WERI-Rb-1 (cell line): ENCODE results near the gene DDIT3.

Source experiments
- DNase-seq: peaks from one replicate; pipeline ENCODE4 v3.0.0-alpha.2; 2020
- H3K27ac ChIP-seq: fragments of 250-450 bp; sonication (Bioruptor Pico); 2 replicates; pipeline ENCODE4 v1.5.1; 2020; ENCODE audit warnings: mild to moderate bottlenecking, moderate library complexity
- H3K27me3 ChIP-seq: fragments of 250-450 bp; sonication (Bioruptor Pico); 2 replicates; pipeline ENCODE4 v1.5.1; 2021; ENCODE audit warnings: mild to moderate bottlenecking, low read depth, moderate library complexity; ENCODE audit not compliant: insufficient read depth, severe bottlenecking
- H3K36me3 ChIP-seq: fragments of 250-450 bp; sonication (Bioruptor Pico); 2 replicates; pipeline ENCODE4 v1.5.1; 2020; ENCODE audit warnings: mild to moderate bottlenecking, moderate library complexity
- H3K4me3 ChIP-seq: 2 replicates; pipeline ENCODE4 v1.5.1; 2011; ENCODE audit warnings: low read depth, mild to moderate bottlenecking, control low read depth, low read length
- H3K9me3 ChIP-seq: fragments of 250-450 bp; sonication (Bioruptor Pico); 2 replicates; pipeline ENCODE4 v1.5.1; 2021; ENCODE audit warnings: mild to moderate bottlenecking, moderate library complexity; ENCODE audit not compliant: severe bottlenecking
- CTCF ChIP-seq: IDR thresholded peaks from 2 replicates; pipeline ENCODE4 v1.5.1; 2011; ENCODE audit warnings: low read depth, mild to moderate bottlenecking, control low read depth, inconsistent platforms, low read length

DDIT3 gene

DNA sequence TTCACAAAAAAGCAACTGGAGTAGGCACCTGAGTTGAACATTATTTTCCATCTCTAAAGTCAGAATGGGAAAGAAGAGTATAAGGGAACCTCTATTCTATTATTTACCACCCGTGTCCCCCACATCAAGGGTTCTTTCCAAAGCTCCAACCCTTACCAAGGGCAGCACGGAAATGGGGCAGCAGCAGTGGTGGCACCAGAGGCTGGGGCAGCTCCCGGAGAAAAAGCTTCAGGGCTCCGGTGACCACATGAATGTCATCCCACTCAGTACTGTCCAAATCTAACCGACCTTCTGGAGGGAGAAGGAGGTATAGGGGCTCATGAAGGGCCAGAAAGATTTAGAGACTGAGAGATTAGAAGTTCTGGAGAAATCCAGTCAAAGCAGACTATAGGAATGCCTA lies 46.4 kb downstream of the DDIT3 start:
- no peaks in the 10 kb centered on the region for H3K9me3 ChIP-seq
- DNase-seq, result no peak
- no peak overlapping the region for H3K27ac ChIP-seq
- no peak overlapping the region for H3K4me3 ChIP-seq
- no peaks in the 10 kb centered on the region for H3K27me3 ChIP-seq
- TF ChIP-seq CTCF, result no peak
- peaks cover 8% of the 10 kb centered on the region for H3K36me3 ChIP-seq

DNA sequence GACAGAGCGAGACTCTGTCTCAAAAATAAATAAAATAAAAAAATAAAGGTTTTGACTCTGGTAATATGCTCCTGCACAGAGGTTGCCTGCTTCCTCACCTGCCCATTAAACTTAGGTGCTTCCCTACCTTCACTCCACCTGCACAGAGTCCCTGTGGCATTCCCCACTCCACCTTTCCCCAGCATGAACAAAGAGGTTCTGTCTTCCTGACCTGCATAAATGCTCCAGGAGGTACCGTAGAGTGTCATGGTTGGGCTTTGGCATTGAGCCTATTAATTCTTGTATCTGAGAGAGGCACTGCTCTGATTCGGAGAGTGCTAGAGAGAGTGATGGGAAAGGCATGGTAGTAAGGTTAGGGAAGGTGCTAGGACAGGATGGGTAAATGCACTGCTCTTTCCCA lies 46.9 kb downstream of the DDIT3 start:
- TF ChIP-seq CTCF, result no peak
- Histone ChIP-seq H3K4me3 (no peak overlapping the region), H3K27me3 (no peaks in the 10 kb centered on the region), H3K9me3 (no peaks in the 10 kb centered on the region), H3K27ac (no peak overlapping the region), H3K36me3 (peaks cover 8% of the 10 kb centered on the region)
- DNase-seq, result no peak

GRCh38 chr12:57472391-57472790 lies 47.9 kb downstream of the DDIT3 start:
- no peak for TF ChIP-seq CTCF
- peaks cover 8% of the 10 kb centered on the region for H3K36me3 ChIP-seq
- H3K27ac ChIP-seq, result no peak overlapping the region
- H3K27me3 ChIP-seq, result no peaks in the 10 kb centered on the region
- H3K9me3 ChIP-seq, result no peaks in the 10 kb centered on the region
- no peak for DNase-seq
- no peak overlapping the region for H3K4me3 ChIP-seq

GRCh38 chr12:57471661-57472060 lies 48.7 kb downstream of the DDIT3 start:
- DNase-seq, result no peak
- Histone ChIP-seq H3K4me3 (no peak overlapping the region), H3K36me3 (peaks cover 8% of the 10 kb centered on the region), H3K9me3 (no peaks in the 10 kb centered on the region), H3K27ac (no peak overlapping the region), H3K27me3 (no peaks in the 10 kb centered on the region)
- TF ChIP-seq CTCF, result no peak

DNA sequence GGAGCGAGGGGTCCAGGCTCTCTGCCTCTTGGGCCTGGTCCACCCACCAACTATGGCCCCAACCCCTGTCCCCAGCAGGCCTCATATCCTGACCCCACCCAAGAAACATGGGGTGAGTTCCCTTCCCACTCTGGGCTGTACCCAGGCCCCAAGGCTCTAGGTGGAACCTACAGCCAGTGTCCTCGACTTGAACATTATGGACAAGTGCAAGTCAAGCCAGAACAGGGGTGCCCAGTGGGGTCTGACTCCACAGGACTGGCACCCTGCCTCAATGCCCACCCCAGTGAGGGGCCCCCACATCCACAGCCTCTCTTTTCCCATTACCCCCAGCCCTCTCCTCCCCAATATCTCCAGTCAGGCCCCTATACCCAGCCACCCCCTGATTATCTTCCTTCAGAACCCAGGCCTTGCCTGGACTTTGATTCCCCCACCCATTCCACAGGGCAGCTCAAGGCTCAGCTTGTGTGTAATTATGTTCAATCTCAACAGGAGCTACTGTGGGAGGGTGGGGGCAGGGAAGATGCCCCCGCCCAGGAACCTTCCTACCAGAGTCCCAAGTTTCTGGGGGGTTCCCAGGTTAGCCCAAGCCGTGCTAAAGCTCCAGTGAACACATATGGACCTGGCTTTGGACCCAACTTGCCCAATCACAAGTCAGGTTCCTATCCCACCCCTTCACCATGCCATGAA lies 49.2 kb downstream of the DDIT3 start:
- no peak for TF ChIP-seq CTCF
- Histone ChIP-seq H3K9me3 (no peaks in the 10 kb centered on the region), H3K27ac (no peak overlapping the region), H3K4me3 (no peak overlapping the region), H3K36me3 (peaks cover 8% of the 10 kb centered on the region), H3K27me3 (no peaks in the 10 kb centered on the region)
- no peak for DNase-seq
